GM12873 (cell line): ENCODE results near the gene CSMD2.
A peak's percentile ranks its signal among the peaks of the same experiment; 100 is the strongest.

Experiments used
- TF ChIP-seq, protein P1 (sequence below): IDR thresholded peaks from 2 replicates; pipeline ENCODE4 v1.5.1; 2012; ENCODE audit warnings: low read depth, mild to moderate bottlenecking, moderate library complexity, low read length, control low read depth; ENCODE audit not compliant: insufficient read depth; ENCODE audit errors: missing control alignments

CSMD2 gene

DNA sequence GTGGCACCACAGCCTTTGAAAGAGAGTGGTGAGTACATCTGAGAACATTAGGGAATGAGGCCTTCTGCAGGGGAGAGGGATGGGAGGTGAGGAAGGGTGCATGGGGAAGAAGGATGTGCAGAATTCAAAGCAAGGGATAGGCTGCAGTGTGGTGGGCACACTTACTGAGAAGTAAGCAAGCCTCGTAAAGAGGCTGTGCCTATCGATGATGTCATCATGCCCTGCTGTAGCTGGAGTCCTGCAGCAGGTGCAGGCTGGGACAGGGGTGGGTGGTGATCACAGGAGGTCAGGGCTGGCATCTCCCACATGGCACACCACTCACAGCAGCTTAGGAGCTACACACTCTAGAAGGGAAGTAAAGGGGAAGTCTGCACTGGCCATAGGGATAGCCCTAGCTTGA is 676.4 kb downstream of the CSMD2 start:
- TF ChIP-seq, protein P1, sequence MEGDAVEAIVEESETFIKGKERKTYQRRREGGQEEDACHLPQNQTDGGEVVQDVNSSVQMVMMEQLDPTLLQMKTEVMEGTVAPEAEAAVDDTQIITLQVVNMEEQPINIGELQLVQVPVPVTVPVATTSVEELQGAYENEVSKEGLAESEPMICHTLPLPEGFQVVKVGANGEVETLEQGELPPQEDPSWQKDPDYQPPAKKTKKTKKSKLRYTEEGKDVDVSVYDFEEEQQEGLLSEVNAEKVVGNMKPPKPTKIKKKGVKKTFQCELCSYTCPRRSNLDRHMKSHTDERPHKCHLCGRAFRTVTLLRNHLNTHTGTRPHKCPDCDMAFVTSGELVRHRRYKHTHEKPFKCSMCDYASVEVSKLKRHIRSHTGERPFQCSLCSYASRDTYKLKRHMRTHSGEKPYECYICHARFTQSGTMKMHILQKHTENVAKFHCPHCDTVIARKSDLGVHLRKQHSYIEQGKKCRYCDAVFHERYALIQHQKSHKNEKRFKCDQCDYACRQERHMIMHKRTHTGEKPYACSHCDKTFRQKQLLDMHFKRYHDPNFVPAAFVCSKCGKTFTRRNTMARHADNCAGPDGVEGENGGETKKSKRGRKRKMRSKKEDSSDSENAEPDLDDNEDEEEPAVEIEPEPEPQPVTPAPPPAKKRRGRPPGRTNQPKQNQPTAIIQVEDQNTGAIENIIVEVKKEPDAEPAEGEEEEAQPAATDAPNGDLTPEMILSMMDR: no peak

DNA sequence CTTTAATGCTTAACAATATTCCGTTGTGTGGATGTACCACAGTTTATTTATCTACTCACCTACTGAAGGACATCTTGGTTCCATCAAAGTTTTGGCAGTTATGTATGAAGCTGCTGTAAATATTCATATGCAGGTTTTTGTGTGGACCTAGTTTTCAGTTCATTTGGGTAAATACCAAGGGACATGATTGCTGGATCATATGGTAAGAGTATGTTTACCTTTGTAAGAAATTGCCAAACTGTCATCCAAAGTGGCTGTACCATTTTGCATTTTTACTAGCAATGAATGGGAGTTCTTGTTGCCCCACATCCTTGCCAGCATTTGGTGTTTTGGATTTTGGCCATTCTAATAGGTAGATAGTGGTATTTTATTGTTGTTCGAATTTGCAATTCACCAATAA is 682.6 kb downstream of the CSMD2 start:
- TF ChIP-seq, protein P1: no peak

- TF ChIP-seq, protein P1: no peak
These were observed 687.6 kb downstream of the CSMD2 start for GRCh38 chr1:33477451-33477850.

- TF ChIP-seq, protein P1: no peak
These were observed 691.1 kb downstream of the CSMD2 start for GRCh38 chr1:33473900-33474299.

DNA sequence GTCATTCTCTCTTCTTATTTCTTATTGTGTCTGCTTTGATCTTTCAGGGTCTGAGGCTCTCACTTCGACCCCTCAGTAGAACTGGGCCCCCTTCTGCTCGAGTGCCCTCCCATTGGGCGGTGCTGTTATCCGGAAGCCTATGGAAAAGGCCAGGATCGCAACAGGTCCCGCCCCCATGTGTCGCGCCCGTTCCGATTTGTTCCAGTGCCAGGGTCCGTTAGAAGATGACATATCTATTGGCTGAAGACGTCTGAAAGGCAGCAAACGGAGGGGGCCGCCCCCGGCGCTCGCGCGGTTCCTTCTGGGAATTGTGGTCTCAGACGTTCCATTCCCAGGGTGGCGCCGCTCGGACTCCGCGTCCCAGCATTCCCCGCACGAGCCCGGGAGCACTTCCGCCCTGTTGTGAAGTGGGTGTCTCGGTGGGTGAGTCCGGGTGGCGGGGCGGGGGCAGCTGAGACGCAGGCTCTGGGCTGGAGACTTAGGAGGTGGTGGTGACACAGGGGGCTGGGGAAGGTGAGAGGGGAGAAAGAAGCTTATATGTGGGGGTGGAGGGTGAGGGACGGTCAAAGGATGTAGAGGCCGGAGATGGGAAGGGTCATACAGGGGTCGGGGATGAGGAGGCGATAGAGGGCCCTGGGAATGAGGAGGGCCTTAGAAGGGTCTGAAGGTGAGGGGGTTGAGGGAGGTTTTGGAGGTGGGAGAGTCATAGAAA is 692.6 kb downstream of the CSMD2 start, which contains the start of gene ZSCAN20:
Gene ZSCAN20 (plus strand): TSS at position 377 of the 712 bp plus-strand sequence. CDS start 6,644 bp downstream, outside the sequence.
- TF ChIP-seq, protein P1: no peak

- TF ChIP-seq, protein P1: no peak
These were observed 693.6 kb downstream of the CSMD2 start for GRCh38 chr1:33471416-33471815.

DNA sequence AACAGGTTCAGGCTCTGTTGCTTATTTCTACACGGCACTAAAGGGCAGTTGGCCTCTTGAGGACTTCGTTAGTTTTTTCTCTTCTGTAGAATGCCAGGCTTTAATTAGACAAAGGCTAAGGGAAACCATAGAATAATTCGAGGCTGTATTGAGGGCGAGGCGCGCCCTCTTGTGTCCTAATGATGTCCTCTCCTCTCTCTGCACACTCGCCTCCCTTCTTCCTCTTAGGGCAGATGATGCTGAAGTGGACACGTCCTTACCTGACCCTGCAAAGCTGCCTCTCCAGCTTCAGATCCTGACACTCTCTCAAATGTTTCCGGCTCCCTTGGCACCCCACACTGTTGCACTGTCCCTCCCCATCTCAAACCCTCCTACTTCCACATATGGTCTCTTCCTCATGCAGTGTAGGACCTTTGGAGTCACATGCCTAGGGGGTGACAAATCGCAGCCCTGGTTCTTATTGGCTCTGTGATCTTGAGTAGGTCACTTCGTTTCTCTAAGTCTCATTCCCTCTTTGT is 694.5 kb downstream of the CSMD2 start:
- TF ChIP-seq, protein P1: peak; percentile 89
